GM21576 (cell line): ENCODE results near the gene ITGA8.

Experiments
- ATAC-seq: cut with Tn5 transposase; IDR thresholded peaks from one replicate; pipeline ENCODE4 v1.9.1; 2021; ENCODE audit warnings: mild to moderate bottlenecking, moderate library complexity; ENCODE audit not compliant: unreplicated experiment

Gene ITGA8

DNA sequence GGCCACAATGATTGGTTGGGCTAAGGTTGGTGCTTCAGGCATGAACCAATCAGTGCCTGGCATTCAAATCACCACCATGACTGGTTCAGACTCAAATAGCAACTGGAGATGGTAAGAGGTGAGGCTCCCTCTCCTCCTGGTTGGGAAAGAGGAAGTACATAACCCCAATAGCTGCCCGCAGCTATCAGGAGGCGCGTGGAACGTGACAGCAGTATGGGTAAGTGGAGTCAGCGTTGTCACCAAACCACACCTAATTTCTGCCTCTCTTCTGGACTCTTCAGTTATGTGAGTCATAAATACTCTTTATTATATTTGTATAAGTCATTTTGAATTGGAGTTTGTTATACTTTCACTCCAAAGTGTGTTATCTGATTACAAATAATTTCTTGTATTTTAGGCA is 17.9 kb upstream of the ITGA8 start:
- no peak for ATAC-seq

DNA sequence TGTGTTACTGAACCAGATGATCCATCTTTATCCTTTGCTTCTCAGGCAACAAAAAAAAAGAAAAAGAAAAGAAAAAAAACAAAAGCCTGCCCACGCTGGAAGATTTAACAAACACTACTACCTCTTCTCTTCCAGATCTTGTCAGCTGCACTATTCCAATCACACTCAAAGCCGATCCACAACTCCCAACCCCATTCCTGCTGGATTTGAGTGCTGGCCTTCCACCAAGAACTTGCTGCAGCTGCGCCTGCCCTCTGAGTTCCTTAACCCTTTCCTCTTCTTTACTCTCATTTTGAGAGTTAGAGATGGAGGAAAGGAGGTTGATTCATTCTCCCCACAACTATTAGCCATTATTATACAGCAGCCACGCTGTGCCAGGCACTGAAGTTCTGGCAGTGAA is 16.0 kb upstream of the ITGA8 start:
- no peak for ATAC-seq

DNA sequence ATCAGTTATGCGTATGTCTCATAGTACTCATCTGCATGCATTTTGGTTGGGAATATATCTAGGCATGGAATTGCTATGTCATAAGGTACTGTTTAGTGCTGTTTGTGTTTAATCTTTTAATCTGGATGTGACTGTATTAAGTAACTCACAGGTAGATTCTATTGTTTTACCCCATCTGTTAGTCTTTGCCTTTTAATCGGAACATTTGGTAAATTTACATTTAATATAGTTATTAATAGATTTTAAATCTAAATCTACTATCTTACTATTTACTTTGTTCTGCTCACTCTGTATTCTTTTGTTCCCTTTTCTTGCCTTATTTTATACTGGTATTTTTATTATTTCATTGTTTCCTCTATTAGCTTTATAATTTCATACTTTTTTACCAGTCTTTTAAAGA is 10.6 kb upstream of the ITGA8 start:
- ATAC-seq, result no peak

GRCh38 chr10:15729890-15730289 is 10.2 kb upstream of the ITGA8 start:
- ATAC-seq, result no peak

DNA sequence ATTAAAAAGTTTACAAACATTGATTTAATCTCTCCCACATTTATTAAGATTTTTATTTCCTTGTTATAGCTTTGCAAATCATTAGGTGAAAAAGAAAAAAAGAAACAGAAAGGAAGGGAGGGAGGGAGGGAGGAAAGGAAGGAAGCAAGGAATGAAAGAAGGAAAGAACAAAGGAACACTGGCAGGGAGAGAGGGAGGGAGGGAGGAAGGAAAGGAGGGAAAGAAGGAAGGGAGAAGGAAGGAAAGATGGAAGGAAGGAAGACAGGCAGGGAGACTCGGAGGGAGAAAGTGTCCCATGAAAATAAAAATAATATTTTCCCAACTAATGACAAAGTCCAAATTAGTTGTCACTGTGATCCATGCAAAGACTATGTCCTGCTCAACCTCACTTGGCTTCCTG is 6.3 kb upstream of the ITGA8 start:
- ATAC-seq, result no peak

GRCh38 chr10:15725603-15726002 is 5.9 kb upstream of the ITGA8 start:
- no peak for ATAC-seq

- no peak for ATAC-seq
Observed at GRCh38 chr10:15724683-15725082, 5.0 kb upstream of the ITGA8 start.

DNA sequence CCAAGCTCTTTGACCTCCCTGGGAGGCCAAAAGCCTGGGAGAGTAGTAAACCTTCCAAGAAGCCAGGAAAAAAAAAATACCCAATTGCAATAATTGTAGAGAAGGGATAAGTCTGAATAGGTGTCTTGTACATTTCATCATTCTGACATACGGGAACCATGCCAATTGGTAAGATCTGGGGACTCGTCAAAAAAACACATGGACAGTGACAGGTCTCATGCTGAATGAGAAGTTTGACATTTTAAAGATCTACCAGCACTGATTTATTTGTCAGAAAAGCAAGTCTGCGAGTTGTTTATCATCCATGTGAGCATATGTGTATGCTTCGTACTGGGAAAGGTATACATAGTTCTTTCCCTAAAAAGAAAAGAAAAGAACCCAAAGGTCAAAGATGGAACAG is 4.1 kb upstream of the ITGA8 start:
- ATAC-seq, result no peak

DNA sequence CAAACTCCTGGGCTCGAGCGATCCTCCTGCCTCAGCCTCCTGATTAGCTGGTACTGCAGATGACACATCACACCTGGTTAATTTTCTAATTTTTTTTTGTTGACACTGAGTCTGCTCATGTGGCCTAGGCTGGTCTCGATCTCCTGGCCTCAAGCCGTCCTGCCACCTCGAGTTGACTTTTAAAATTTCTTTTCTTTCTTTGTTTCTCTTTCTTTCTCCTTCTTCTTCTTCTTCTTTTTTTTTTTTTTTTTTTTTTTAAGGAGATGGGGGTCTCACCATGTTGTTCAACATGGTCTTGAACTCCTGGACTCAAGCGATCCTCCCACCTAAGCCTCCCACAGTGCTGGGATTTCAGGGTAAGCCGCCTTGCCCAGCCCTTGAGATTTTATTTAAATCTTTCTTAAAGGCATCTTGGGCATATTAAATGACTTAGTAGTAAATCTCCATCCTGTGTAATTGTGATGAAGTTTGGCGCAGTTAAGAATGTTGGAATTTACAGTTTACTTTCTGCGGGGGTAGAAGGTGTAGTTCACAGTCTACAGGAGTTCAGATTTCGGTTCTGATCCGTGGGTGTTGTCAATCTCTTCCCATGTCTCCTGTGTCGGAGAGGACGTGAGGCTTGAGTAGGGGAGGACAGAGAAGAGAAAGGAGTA is 1.0 kb upstream of the ITGA8 start:
- no peak for ATAC-seq

DNA sequence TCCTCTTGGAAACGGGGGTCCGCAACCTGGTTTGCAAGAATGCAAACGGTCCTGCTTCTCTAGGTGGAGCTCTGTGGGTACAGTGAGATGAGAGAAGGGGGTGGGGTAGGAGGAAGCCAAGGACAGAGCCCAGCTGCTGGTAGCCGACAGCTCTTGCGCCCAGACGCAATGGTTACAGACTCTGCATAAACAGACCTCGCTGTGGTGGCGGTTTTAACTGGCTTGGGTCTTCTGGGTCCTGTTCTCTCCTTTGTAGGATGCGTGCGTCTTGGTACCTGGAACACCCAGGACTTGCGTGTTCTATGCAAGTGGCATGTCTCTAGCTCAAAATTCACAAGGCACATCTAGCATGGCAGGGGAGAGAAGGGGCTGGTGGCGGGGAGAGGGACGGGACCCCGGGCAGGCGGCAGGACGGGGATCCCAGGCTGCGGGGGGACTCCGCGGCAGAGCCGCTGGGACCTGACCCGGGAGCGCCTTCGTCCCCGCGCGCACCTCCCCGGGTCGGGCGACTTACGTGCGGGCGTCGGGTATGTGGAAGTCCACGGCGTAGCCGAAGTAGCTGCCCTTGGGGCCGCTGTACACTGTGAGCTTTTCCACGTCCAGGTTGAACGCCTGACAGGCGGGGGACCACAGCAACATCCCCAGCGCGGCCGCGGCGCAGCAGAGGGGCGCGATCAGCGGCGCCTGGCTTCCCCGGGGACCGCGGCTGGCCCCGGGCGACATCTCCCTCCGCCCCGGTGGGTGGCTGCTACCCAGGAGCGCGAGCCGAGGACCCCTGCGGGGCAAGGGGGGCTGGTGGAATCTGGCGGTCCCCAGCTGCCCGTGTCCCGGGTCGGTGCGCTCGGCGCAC is 448 bp downstream of the ITGA8 start:
- ATAC-seq, result no peak

- no peak for ATAC-seq
Observed at GRCh38 chr10:15718694-15719048, 1.1 kb downstream of the ITGA8 start.

GRCh38 chr10:15715619-15716227 is 4.0 kb downstream of the ITGA8 start:
- no peak for ATAC-seq

DNA sequence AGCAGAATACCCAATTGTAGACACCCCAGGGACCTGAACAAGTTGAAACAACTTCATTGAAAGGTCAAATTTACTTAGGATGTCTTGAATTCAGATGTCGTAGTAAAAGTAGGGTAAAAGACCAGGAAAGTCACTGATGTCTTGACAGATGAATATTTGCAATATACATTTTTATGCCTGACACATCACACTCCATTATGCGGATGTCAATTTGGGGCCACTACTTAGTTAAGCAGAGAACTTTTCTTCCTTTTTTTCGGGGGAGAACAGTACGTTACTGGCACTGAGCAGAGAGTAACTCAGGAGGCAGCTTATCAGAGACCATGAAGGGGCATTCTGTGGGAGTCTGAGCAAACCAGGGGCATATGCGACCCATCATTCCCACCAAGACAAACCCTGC is 4.9 kb downstream of the ITGA8 start:
- no peak for ATAC-seq

- ATAC-seq, result no peak
Observed at GRCh38 chr10:15712883-15713282, 6.8 kb downstream of the ITGA8 start.

GRCh38 chr10:15710455-15710854 is 9.3 kb downstream of the ITGA8 start:
- ATAC-seq, result no peak

GRCh38 chr10:15705298-15705697 is 14.4 kb downstream of the ITGA8 start:
- ATAC-seq, result no peak

DNA sequence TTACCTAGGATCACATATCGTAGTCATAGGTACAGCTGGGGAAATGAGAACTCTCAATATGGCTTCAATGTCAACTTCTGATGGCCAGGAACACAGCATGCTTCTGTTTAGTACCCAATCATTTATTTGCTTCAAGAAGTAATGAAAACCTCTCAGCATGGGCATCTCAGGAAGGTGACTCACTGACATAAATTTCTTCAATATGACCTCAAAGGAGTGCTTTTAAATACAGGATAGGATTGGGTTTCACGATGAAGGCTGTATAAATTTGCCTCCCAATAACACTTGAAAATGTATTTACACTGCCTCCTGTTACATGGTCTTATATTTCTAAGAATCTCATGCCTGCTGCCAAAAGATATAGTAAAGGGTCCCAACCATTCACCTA is 15.1 kb downstream of the ITGA8 start:
- ATAC-seq, result no peak

GRCh38 chr10:15703944-15704580 is 15.7 kb downstream of the ITGA8 start:
- ATAC-seq, result no peak

GRCh38 chr10:15703151-15703880 is 16.4 kb downstream of the ITGA8 start:
- ATAC-seq, result no peak

GRCh38 chr10:15700078-15700674 is 19.5 kb downstream of the ITGA8 start:
- ATAC-seq, result no peak

DNA sequence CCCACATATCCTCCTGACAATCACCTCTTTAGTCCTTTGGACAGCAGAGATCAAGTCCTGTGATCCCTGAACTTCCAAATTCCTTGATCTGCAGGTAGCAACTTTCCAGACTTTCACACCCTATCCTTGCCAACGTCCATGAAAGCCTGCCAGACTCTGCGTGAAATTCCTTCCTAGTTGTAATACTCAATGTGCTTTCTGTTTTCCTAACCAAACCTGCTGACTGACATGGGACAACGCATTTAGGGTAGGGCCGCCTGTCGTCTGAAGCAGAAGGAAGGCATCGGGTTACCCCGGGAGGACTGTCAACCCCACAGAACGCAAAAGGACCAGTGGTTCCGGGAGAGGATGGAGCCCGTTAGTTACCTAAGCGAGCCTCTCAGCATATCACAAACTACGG is 23.9 kb downstream of the ITGA8 start:
- no peak for ATAC-seq
